ENCODE data around the gene NFIA.

Gene NFIA

GRCh38 chr1:61132645-61133334, 50.4 kb downstream of the NFIA start:
- no peak for DNase-seq

GRCh38 chr1:61133335-61134019, 51.1 kb downstream of the NFIA start:
- no peak for DNase-seq

- DNase-seq: no peak
Measured at GRCh38 chr1:61135291-61135690, 52.9 kb downstream of the NFIA start.

- DNase-seq: no peak
Measured at GRCh38 chr1:61138305-61138704, 55.9 kb downstream of the NFIA start.

GRCh38 chr1:61138921-61139774, 56.8 kb downstream of the NFIA start:
- DNase-seq: no peak

- no peak for DNase-seq
Measured at GRCh38 chr1:61139775-61140549, 57.6 kb downstream of the NFIA start.

GRCh38 chr1:61140778-61141177, 58.4 kb downstream of the NFIA start:
- no peak for DNase-seq

- DNase-seq: no peak
Measured at GRCh38 chr1:61141288-61142042, 59.1 kb downstream of the NFIA start.

- DNase-seq: no peak
Measured at GRCh38 chr1:61142043-61142440, 59.7 kb downstream of the NFIA start.

GRCh38 chr1:61142726-61143500, 60.6 kb downstream of the NFIA start:
- no peak for DNase-seq

GRCh38 chr1:61143821-61144424, 61.6 kb downstream of the NFIA start:
- no peak for DNase-seq

GRCh38 chr1:61149010-61149860, 66.9 kb downstream of the NFIA start:
- no peak for DNase-seq

- no peak for DNase-seq
Measured at GRCh38 chr1:61151565-61151964, 69.2 kb downstream of the NFIA start.

- no peak for DNase-seq
Measured at GRCh38 chr1:61152066-61152465, 69.7 kb downstream of the NFIA start.

GRCh38 chr1:61152469-61153105, 70.2 kb downstream of the NFIA start:
- no peak for DNase-seq

GRCh38 chr1:61156576-61157467, 74.5 kb downstream of the NFIA start:
- DNase-seq: no peak

GRCh38 chr1:61157468-61157987, 75.2 kb downstream of the NFIA start:
- DNase-seq: no peak

GRCh38 chr1:61158591-61158990, 76.2 kb downstream of the NFIA start:
- no peak for DNase-seq

Measured in activated gamma-delta T cell treated with Interleukin-2 at 50 U/mL for 16 hours (primary cell).